OCI-LY7 (cell line): ENCODE results near the gene COPE. TPM values are rescaled to one million over a fixed set of nuclear protein-coding genes. Genes with fewer than 3 reads are reported as not detected.

Experiments
- BruUV-seq: library from RNA; stranded (reverse); fragments of 400-500 nt; replicated peaks from 2 replicates; lab custom pipeline; 2021; lab: Mats Ljungman, UMichigan
- CTCF ChIA-PET: fragments of 300-600 bp; sonication (Branson Sonifier 250); formaldehyde crosslinking; loops from one replicate; lab custom pipeline; 2022; ENCODE audit warnings: antibody characterized with exemption; ENCODE audit not compliant: unreplicated experiment; lab: Charles Lee
- POLR2A ChIA-PET: fragments of 300-600 bp; sonication (Branson Sonifier 250); formaldehyde crosslinking; loops from one replicate; lab custom pipeline; 2022; ENCODE audit warnings: antibody characterized with exemption; lab: Charles Lee
- DNase-seq: peaks from one replicate; pipeline ENCODE4 v3.0.0-alpha.2; 2015; ENCODE audit warnings: low spot score
- H2AFZ ChIP-seq: fragments of 200-600 bp; sonication (generic), shearing (Covaris generic); 2 replicates; pipeline ENCODE4 v1.6.1; 2014; ENCODE audit warnings: mild to moderate bottlenecking, antibody characterized with exemption, low read length, moderate library complexity
- H3K27ac ChIP-seq: fragments of 200-600 bp; sonication (generic); 2 replicates; pipeline ENCODE4 v1.5.1; 2014; ENCODE audit warnings: mixed run types, low read depth, mild to moderate bottlenecking, moderate library complexity, low read length, inconsistent platforms; ENCODE audit not compliant: poor library complexity, severe bottlenecking
- H3K36me3 ChIP-seq: fragments of 200-600 bp; sonication (generic); 2 replicates; pipeline ENCODE4 v1.6.1; 2014; ENCODE audit warnings: mild to moderate bottlenecking, antibody characterized with exemption, low read length, moderate library complexity, mixed read lengths; ENCODE audit not compliant: insufficient read depth
- H3K4me1 ChIP-seq: fragments of 200-600 bp; sonication (generic); 2 replicates; pipeline ENCODE4 v1.5.1; 2014; ENCODE audit warnings: mild to moderate bottlenecking, low read length; ENCODE audit not compliant: insufficient read depth, poor library complexity, severe bottlenecking
- H3K4me2 ChIP-seq: fragments of 200-600 bp; sonication (generic); 2 replicates; pipeline ENCODE4 v1.6.1; 2014; ENCODE audit warnings: mild to moderate bottlenecking, low read length
- H3K4me3 ChIP-seq: fragments of 200-600 bp; sonication (generic); 2 replicates; pipeline ENCODE4 v1.5.1; 2014; ENCODE audit warnings: mild to moderate bottlenecking, low read depth, low read length; ENCODE audit not compliant: poor library complexity, severe bottlenecking
- H3K79me2 ChIP-seq: fragments of 200-600 bp; sonication (generic); 2 replicates; pipeline ENCODE4 v1.6.1; 2016; ENCODE audit warnings: low read depth, mild to moderate bottlenecking, low read length, moderate library complexity, mixed read lengths; ENCODE audit not compliant: insufficient read depth
- H3K9me2 ChIP-seq: fragments of 200-600 bp; sonication (generic); 2 replicates; pipeline ENCODE4 v1.6.1; 2016; ENCODE audit warnings: mild to moderate bottlenecking, low read length, mixed read lengths; ENCODE audit not compliant: insufficient read depth
- H3K9me3 ChIP-seq: fragments of 200-600 bp; sonication (generic); 2 replicates; pipeline ENCODE4 v1.6.1; 2014; ENCODE audit warnings: mild to moderate bottlenecking, mixed run types, low read length, mixed read lengths
- H4K20me1 ChIP-seq: fragments of 200-600 bp; sonication (generic); 2 replicates; pipeline ENCODE4 v1.6.1; 2014; ENCODE audit warnings: mild to moderate bottlenecking, antibody characterized with exemption, low read length, moderate library complexity, mixed read lengths; ENCODE audit not compliant: insufficient read depth
- CTCF ChIP-seq: fragments of 200-600 bp; sonication (generic); conservative IDR thresholded peaks from 2 replicates; pipeline ENCODE4 v1.5.1; 2014; ENCODE audit warnings: mild to moderate bottlenecking, antibody characterized with exemption, low read length, moderate library complexity, mixed read lengths
- EZH2phosphoT487 ChIP-seq: fragments of 200-600 bp; sonication (generic); IDR thresholded peaks from 2 replicates; pipeline ENCODE4 v1.6.1; 2018; ENCODE audit warnings: low read depth, borderline replicate concordance, mild to moderate bottlenecking, mixed run types, antibody characterized with exemption, low read length, moderate library complexity, mixed read lengths
- intact Hi-C: fragments of 100-400 bp; cut with micrococcal nuclease; formaldehyde crosslinking; loops from one replicate; pipeline ENCODE4 v1.10.0; 2022; ENCODE audit not compliant: unreplicated experiment
- total RNA-seq, 2 experiments: library from RNA; depleted of rRNA in 1 of 2; stranded (reverse); fragments of >200 nt in 1 of 2; shearing (Covaris generic) in 1 of 2; gene quantifications; 2 replicates each; pipeline ENCODE4 v1.2.3, GENCODE V29; 2014 to 2022

COPE gene
- total RNA-seq, 2 experiments from 2014 or later = 255 to 256 TPM

- intact Hi-C loops = no loop called here
- TF ChIP-seq EZH2phosphoT487 = no peak
- Histone ChIP-seq H3K36me3 (no peaks in the 10 kb centered on the region), H4K20me1 (no peaks in the 10 kb centered on the region), H3K4me1 (peaks cover 39% of the 10 kb centered on the region), H3K27ac (no peak overlapping the region), H3K9me3 (no peaks in the 10 kb centered on the region), H3K9me2 (no peaks in the 10 kb centered on the region), H2AFZ (no peak overlapping the region), H3K4me3 (no peak overlapping the region), H3K4me2 (peak overlapping the region; percentile 93; the same call in 1 of the 2 replicates), H3K79me2 (no peaks in the 10 kb centered on the region)
- no TSS peak for BruUV-seq
- ChIA-PET CTCF (no interaction called here), POLR2A (interaction anchor here (1.4 kb wide), 1 partner anchor 20 kb away, joined by 4 read pairs; the partner anchor contains the start of genes COPE and DDX49)
- no peak for DNase-seq
These were observed 20.0 kb upstream of the COPE start for GRCh38 chr19:18939163-18939562.

- Histone ChIP-seq H3K4me2 (peak overlapping the region; percentile 99; the same call in 1 of the 2 replicates), H3K79me2 (no peaks in the 10 kb centered on the region)
These were observed 14.1 kb upstream of the COPE start for GRCh38 chr19:18933297-18933696.

GRCh38 chr19:18932216-18932841 lies 13.1 kb upstream of the COPE start:
- peak overlapping the region; percentile 99 for H3K4me2 ChIP-seq
- H3K4me1 ChIP-seq = peaks cover 9% of the 10 kb centered on the region
- no peaks in the 10 kb centered on the region for H4K20me1 ChIP-seq
- peak; percentile 85 for DNase-seq
- no peaks in the 10 kb centered on the region for H3K9me3 ChIP-seq
- H3K36me3 ChIP-seq = peaks cover 15% of the 10 kb centered on the region
- 0 out of 2 replicates have a peak overlapping the region, but pooled peaks have one; percentile 65 for H2AFZ ChIP-seq
- no TSS peak for BruUV-seq
- POLR2A ChIA-PET = no interaction called here
- peak overlapping the region; percentile 66 for H3K4me3 ChIP-seq
- CTCF ChIA-PET = no interaction called here
- TF ChIP-seq EZH2phosphoT487 = no peak
- H3K79me2 ChIP-seq = no peaks in the 10 kb centered on the region
- H3K9me2 ChIP-seq = no peaks in the 10 kb centered on the region
- no peak overlapping the region for H3K27ac ChIP-seq
- intact Hi-C loops = no loop called here

More at GRCh38 chr19:18933297-18933696, 14.1 kb upstream of the COPE start:
- peaks cover 9% of the 10 kb centered on the region for H3K4me1 ChIP-seq
- no peak overlapping the region for H2AFZ ChIP-seq
- no peaks in the 10 kb centered on the region for H3K9me2 ChIP-seq
- no TSS peak for BruUV-seq
- TF ChIP-seq EZH2phosphoT487 (no peak), CTCF (no peak)
- no peaks in the 10 kb centered on the region for H4K20me1 ChIP-seq
- ChIA-PET POLR2A (no interaction called here), CTCF (interaction anchor here (0.6 kb wide), 1 partner anchor 404 kb away, joined by 3 read pairs; no protein-coding TSS in a partner anchor)
- H3K36me3 ChIP-seq = peaks cover 5% of the 10 kb centered on the region
- no peaks in the 10 kb centered on the region for H3K9me3 ChIP-seq
- no peak for DNase-seq
- H3K4me3 ChIP-seq = no peak overlapping the region
- no peak overlapping the region for H3K27ac ChIP-seq
- intact Hi-C loops = no loop called here
